Epidermal melanocyte (primary cell): ENCODE data around the gene PCDHB11.
"Not testable (repeated sequence)": the region's sequence is repeated elsewhere in the genome, so short reads cannot be mapped to it uniquely, and the experiment has no call there.

ENCODE experiments used
- DNase-seq: peaks from one replicate; pipeline ENCODE4 v3.0.0; 2011; ENCODE audit warnings: low spot score; ENCODE audit not compliant: insufficient read length

Gene PCDHB11

DNA sequence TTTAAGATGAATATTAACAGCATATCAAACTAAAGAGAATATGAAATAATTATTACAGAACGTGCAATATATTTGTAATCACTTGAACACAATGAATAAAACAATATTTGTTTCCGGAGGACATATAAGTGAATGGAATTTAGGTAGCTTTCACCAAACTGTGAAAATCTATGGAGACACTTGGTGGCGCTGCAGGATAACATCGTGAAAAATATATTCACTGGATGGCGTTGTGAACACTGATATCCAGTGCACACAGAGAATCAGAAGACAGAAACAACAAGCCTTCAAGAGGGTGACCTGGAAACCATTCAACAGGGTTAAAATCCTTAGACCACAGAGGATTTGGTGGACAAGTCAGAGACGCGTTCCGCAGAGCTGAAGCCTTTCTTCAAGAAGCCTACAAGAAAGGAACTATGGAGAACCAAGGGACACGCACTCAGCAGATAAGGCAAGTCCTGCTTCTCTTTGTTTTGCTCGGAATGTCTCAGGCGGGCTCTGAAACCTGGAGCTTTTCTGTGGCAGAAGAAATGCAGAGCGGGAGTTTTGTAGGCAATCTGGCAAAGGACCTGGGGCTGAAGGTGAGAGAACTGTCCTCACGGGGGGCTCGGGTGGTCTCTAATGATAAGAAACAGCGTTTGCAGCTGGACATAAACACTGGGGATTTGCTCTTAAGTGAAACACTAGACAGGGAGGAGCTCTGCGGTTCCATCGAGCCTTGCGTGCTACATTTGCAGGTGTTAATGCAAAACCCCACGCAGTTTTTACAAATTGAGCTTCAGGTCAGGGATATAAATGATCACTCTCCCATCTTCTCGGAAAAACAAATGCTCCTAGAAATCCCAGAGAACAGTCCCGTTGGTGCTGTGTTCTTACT, at the start of gene PCDHB11:
TSS of gene PCDHB11 (plus strand) at position 269 of the 877 bp plus-strand sequence. CDS start at position 417, 148 bp downstream.
- no peak for DNase-seq

DNA sequence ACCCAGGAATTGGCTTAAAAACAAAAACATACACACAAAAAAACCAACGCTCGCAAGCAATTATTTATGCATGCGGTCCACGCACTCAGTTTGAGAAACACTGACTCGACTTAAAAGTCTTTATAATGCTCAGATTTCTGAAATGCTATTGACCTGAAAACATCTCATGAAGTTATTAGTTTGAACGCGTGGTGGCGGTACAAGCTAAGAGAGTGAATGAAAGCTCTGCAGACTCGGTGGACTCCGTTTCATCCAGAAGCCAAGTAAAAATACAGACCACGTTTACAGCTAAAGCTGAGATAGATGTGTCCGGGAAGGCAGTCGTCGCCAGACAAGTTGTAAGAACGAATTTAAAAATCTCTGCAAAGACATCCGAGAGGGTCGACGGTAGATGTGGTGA, 49.6 kb upstream of the PCDHB11 start, which contains the start of gene PCDHB6:
TSS of gene PCDHB6 (plus strand) at position 246 of the 400 bp plus-strand sequence. CDS start 201 bp downstream, outside the sequence.
- DNase-seq, result no peak

DNA sequence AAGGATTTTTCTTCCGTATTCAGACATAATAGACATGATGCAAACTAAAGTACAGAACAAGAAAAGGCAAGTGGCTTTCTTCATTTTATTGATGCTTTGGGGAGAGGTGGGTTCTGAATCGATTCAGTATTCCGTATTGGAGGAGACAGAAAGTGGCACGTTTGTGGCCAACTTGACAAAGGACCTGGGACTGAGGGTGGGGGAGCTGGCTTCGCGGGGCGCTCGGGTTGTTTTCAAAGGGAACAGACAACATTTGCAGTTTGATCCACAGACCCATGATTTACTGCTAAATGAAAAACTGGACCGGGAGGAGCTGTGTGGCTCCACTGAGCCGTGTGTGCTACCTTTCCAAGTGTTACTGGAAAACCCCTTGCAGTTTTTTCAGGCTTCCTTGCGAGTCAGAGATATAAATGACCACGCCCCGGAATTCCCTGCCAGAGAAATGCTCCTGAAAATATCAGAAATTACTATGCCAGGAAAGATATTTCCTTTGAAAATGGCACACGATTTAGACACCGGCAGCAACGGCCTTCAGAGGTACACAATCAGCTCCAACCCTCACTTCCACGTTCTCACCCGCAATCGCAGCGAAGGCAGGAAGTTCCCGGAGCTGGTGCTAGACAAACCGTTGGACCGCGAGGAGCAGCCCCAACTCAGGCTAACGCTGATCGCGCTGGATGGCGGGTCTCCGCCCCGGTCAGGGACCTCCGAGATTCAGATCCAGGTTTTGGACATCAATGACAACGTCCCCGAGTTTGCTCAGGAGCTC, 49.0 kb upstream of the PCDHB11 start:
- no peak for DNase-seq

DNA sequence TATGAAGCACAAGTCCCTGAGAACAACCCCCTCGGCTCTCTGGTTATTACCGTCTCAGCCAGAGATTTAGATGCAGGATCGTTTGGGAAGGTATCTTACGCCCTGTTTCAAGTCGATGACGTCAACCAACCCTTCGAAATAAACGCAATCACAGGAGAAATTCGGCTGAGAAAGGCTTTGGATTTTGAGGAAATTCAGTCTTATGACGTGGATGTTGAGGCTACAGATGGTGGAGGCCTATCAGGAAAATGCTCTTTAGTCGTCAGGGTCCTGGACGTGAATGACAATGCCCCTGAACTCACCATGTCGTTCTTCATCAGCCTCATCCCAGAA, 48.5 kb upstream of the PCDHB11 start:
- DNase-seq, result no peak

DNA sequence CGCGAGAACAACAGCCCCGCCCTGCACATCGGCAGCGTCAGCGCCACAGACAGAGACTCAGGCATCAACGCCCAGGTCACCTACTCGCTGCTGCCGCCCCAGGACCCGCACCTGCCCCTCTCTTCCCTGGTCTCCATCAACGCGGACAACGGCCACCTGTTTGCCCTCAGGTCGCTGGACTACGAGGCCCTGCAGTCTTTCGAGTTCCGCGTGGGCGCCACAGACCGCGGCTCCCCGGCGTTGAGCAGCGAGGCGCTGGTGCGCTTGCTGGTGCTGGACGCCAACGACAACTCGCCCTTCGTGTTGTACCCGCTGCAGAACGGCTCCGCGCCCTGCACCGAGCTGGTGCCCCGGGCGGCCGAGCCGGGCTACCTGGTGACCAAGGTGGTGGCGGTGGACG, 47.8 kb upstream of the PCDHB11 start:
- not testable (repeated sequence) for DNase-seq

DNA sequence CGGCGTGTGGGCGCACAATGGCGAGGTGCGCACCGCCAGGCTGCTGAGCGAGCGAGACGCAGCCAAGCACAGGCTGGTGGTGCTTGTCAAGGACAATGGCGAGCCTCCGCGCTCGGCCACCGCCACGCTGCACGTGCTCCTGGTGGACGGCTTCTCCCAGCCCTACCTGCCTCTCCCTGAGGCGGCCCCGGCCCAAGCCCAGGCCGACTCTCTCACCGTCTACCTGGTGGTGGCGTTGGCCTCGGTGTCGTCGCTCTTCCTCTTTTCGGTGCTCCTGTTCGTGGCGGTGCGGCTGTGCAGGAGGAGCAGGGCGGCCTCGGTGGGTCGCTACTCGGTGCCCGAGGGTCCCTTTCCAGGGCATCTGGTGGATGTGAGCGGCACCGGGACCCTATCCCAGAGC, 47.3 kb upstream of the PCDHB11 start:
- not testable (repeated sequence) for DNase-seq

DNA sequence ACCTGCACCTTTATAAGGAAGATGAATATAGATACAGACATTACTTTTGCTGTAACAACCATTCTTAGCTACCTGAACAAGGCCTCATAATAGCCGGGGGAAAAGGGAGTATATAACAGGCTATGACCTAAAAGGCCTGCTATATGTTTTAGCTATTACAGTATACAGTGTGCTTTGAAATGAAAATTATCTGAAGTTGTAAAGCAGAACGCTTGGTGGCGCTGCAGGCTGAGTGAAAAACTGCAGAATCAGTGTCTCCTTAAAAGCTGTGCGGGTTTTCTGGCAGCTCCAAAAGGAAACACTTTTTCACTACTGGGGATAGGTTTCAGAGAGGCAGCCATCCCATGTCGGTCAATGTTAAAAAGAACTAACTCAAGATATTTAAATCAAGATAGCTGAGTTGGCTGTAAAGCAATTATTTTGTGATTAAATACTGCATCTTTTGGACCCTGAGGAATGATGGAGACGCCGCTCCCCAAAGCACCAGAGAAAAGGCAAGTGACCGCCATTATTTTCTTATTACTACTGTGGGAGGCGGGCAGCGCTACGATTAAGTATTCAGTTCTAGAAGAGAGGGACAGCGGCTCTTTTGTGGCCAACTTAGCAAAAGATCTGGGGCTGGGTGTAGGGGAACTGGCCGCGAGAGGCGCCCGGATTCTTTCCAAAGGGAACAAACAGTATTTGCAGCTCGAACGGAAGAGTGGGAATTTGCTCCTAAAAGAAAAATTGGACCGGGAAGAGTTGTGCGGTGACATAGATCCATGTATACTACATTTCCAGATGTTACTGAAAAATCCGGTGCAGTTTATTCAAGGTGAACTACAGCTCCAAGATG, 43.7 kb upstream of the PCDHB11 start:
- DNase-seq, result no peak

DNA sequence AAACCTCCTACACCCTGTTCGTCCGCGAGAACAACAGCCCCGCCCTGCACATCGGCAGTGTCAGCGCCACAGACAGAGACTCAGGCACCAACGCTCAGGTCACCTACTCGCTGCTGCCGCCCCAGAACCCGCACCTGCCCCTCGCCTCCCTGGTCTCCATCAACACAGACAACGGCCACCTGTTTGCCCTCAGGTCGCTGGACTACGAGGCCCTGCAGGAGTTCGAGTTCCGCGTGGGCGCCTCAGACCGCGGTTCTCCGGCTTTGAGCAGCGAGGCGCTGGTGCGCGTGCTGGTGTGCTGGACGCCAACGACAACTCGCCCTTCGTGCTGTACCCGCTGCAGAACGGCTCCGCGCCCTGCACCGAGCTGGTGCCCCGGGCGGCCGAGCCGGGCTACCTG, 42.1 kb upstream of the PCDHB11 start:
- DNase-seq, result not testable (repeated sequence)

DNA sequence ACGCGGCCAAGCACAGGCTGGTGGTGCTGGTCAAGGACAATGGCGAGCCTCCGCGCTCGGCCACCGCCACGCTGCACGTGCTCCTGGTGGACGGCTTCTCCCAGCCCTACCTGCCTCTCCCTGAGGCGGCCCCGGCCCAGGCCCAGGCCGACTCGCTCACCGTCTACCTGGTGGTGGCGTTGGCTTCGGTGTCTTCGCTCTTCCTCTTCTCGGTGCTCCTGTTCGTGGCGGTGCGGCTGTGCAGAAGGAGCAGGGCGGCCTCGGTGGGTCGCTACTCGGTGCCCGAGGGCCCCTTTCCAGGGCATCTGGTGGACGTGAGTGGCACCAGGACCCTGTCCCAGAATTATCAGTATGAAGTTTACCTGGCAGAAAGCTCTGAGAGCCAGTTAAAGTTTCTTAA, 41.5 kb upstream of the PCDHB11 start:
- not testable (repeated sequence) for DNase-seq

DNA sequence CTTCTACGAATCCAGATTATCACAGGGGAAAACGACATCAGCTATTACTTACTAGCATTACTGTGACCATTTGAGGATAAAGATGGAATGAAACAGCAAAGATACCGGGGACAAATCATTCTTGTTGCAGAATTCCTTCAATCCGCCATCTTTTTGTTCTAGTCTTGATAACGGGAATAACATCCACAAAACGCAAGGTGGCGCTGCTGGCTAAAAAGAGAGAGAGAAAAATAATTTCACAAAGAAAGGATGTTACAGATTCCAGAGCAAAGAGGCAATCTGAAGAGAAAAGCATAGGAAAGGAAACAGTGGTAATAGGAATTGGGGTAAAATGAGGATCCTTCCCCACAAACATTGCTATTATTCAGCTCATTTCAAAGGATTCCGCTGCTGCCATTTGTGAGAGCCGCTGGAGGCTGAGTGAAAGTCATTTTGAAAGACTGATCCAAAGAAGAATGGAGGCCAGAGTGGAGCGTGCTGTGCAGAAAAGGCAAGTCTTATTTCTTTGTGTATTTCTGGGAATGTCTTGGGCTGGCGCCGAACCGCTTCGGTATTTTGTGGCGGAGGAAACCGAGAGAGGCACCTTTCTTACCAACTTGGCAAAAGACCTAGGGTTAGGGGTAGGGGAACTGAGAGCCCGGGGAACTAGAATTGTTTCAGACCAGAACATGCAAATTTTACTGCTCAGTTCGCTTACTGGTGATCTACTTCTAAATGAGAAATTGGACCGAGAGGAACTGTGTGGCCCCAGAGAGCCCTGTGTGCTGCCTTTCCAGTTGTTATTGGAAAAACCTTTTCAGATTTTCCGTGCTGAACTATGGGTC, 26.8 kb upstream of the PCDHB11 start, which contains the start of gene PCDHB7:
TSS of gene PCDHB7 (plus strand) at position 264 of the 824 bp plus-strand sequence. CDS start at position 456, 192 bp downstream.
- no peak for DNase-seq

DNA sequence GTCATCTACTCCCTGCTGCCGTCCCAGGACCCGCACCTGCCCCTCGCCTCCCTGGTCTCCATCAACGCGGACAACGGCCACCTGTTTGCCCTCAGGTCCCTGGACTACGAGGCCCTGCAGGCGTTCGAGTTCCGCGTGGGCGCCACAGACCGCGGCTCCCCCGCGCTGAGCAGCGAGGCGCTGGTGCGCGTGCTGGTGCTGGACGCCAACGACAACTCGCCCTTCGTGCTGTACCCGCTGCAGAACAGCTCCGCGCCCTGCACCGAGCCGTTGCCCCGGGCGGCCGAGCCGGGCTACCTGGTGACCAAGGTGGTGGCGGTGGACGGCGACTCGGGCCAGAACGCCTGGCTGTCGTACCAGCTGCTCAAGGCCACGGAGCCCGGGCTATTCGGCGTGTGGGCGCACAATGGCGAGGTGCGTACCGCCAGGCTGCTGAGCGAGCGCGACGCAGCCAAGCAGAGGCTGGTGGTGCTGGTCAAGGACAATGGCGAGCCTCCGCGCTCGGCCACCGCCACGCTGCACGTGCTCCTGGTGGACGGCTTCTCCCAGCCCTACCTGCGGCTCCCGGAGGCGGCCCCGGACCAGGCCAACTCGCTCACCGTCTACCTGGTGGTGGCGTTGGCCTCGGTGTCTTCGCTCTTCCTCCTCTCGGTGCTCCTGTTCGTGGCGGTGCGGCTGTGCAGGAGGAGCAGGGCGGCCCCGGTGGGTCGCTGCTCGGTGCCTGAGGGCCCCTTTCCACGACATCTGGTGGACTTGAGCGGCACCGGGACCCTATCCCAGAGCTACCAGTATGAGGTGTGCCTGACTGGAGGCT, 24.9 kb upstream of the PCDHB11 start:
- DNase-seq, result not testable (repeated sequence)

DNA sequence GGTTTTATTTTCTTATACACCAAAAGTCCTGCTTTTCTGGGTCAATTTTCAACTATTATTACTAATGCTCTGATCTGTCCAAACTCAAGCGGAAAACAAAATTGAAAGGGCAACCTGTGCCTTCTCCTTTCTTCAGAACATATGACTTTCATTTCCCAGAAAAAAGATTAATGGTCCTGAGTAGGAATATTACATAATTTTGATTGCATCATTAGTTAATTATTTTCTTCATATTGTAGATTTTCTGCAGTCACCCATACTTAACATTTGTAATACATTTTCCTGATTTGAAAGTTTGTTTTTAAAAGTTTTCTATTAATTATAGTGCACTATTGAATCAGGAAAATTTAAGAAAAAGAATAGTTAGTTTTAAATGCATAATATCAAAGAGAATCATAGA, 23.5 kb upstream of the PCDHB11 start:
- DNase-seq, result no peak

DNA sequence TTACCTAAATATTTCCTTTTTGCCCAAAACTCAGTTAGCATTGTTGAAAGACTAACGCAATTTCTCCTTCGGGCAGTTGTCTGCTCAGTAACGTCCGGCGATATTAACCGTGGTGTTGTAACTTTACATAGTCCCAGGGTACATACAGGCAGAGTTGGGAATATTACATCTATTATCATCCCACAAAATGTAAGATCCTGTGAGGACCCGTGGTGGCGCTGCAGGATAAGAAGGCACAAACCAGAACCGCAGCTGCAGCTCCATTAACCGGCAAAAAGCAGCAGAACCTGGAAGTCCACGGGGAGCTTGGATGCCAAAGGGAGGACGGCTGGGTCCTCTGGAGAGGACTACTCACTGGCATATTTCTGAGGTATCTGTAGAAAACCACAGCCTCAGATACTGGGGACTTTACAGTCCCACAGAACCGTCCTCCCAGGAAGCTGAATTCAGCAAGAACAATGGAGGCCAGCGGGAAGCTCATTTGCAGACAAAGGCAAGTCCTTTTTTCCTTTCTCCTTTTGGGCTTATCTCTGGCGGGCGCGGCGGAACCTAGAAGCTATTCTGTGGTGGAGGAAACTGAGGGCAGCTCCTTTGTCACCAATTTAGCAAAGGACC, 21.7 kb upstream of the PCDHB11 start, which contains the start of gene PCDHB8:
TSS of gene PCDHB8 (plus strand) at position 214 of the 615 bp plus-strand sequence. CDS start at position 459, 245 bp downstream.
- DNase-seq, result not testable (repeated sequence)

DNA sequence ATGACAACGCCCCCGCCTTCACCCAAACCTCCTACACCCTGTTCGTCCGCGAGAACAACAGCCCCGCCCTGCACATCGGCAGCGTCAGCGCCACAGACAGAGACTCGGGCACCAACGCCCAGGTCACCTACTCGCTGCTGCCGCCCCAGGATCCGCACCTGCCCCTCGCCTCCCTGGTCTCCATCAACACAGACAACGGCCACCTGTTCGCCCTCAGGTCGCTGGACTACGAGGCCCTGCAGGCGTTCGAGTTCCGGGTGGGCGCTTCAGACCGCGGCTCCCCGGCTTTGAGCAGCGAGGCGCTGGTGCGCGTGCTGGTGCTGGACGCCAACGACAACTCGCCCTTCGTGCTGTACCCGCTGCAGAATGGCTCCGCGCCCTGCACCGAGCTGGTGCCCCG, 20.1 kb upstream of the PCDHB11 start:
- not testable (repeated sequence) for DNase-seq

DNA sequence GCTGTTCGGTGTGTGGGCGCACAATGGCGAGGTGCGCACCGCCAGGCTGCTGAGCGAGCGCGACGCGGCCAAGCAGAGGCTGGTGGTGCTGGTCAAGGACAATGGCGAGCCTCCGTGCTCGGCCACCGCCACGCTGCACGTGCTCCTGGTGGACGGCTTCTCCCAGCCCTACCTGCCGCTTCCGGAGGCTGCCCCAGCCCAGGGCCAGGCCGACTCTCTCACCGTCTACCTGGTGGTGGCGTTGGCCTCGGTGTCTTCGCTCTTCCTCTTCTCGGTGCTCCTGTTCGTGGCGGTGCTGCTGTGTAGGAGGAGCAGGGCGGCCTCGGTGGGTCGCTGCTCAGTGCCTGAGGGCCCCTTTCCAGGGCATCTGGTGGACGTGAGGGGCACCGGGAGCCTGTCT, 19.6 kb upstream of the PCDHB11 start:
- not testable (repeated sequence) for DNase-seq

DNA sequence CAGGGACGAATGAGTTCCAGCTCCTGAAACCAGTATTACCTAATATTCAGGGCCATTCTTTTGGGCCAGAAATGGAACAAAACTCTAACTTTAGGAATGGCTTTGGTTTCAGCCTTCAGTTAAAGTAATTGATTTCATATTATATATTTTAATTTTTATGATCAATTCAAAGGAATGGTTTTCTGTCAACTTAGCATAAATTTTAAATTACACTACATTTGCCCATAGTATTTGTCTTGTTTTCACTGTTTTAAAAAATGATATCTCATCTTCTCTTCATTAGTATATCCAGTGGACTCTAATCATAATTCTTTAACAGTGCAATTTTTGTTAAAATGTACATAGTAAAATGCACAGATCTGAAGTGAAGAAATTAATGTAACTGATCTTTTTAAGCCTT, 19.1 kb upstream of the PCDHB11 start:
- no peak for DNase-seq

DNA sequence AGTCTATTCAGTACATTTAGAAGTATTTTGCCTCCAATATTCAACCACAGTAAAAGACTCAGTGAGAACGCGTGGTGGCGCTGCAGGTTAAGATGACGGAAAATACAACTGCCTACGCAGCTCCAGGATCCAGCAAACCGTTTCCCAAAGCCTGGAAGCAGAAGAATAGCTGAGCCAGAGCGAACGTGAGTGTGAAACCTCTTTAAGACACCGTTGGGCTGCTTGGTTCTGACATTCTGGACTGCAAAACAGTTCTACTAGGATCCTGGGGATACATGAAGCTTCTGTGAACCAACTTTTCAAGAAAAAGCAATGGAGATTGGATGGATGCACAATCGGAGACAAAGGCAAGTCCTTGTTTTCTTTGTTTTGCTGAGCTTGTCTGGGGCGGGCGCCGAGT, 17.2 kb upstream of the PCDHB11 start, which contains the start of gene PCDHB16:
TSS of gene PCDHB16 (plus strand) at position 140 of the 400 bp plus-strand sequence. CDS start at position 313, 173 bp downstream.
- DNase-seq, result no peak

DNA sequence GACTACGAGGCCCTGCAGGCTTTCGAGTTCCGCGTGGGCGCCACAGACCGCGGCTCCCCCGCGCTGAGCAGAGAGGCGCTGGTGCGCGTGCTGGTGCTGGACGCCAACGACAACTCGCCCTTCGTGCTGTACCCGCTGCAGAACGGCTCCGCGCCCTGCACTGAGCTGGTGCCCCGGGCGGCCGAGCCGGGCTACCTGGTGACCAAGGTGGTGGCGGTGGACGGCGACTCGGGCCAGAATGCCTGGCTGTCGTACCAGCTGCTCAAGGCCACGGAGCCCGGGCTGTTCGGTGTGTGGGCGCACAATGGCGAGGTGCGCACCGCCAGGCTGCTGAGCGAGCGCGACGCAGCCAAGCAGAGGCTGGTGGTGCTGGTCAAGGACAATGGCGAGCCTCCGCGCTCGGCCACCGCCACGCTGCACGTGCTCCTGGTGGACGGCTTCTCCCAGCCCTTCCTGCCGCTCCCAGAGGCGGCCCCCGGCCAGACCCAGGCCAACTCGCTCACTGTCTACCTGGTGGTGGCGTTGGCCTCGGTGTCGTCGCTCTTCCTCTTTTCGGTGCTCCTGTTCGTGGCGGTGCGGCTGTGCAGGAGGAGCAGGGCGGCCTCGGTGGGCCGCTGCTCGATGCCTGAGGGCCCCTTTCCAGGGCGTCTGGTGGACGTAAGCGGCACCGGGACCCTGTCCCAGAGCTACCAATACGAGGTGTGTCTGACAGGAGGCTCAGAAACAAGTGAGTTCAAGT, 15.1 kb upstream of the PCDHB11 start:
- DNase-seq, result not testable (repeated sequence)
